ENCODE results near the gene FBXW5.

Gene FBXW5

DNA sequence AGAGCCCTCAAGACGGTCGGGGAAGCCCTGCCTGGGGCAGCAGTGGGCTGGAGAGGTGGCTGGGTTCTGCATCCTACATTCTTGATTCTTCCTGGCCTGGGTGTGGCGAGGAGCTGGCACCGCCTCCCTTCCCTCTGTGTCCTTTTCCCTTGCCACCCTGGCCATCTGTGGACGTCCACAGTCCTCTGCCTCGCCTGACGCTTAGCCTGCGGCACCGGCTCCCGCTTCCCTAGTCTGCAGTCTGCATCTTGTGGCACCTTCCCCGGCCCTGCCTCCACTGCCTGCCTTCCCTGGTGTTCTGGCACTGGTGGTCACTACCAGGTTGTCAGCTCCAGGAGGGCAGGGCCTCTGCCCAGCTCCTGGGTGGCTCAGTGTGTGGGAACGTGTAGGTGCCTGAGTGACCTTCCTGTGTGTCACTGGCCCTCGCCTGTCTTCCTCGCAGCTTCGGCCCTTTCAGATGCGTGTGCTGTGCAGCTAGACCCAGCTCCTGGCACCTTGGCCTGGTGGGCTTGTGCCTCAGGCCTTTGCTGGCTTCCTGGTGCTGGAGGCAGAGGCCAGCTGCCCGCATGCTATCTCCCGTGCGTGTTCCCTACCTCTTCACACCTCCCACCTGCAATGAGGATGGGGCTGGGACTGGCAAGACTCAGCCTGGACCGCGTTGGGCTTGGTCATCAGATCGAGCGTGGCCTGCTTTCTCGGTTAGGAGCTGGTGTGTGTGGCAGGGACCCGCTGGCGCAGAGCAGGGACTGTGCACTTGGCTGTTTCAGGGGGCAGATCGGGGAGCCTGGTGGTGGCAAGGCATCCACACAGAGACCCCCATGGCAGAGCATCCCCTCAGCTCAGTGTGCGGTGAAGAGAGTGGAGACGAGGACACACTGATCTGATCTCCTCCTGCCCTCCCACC is 37.3 kb downstream of the FBXW5 start:
- H3K9me3 Mint-ChIP-seq = no peaks in the 10 kb centered on the region
- H3K36me3 Mint-ChIP-seq (ENCODE audit: low read depth) = peaks cover 30% of the 10 kb centered on the region
- TF ChIP-seq, protein P1, sequence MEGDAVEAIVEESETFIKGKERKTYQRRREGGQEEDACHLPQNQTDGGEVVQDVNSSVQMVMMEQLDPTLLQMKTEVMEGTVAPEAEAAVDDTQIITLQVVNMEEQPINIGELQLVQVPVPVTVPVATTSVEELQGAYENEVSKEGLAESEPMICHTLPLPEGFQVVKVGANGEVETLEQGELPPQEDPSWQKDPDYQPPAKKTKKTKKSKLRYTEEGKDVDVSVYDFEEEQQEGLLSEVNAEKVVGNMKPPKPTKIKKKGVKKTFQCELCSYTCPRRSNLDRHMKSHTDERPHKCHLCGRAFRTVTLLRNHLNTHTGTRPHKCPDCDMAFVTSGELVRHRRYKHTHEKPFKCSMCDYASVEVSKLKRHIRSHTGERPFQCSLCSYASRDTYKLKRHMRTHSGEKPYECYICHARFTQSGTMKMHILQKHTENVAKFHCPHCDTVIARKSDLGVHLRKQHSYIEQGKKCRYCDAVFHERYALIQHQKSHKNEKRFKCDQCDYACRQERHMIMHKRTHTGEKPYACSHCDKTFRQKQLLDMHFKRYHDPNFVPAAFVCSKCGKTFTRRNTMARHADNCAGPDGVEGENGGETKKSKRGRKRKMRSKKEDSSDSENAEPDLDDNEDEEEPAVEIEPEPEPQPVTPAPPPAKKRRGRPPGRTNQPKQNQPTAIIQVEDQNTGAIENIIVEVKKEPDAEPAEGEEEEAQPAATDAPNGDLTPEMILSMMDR (IDR thresholded peaks at IDR 0.05; ENCODE audit: unreplicated experiment in 3 of 3) = no peak
- no peaks in the 10 kb centered on the region for H3K4me1 Mint-ChIP-seq
- no peak overlapping the region for H3K4me3 Mint-ChIP-seq
- no peaks in the 10 kb centered on the region for H3K27me3 Mint-ChIP-seq (ENCODE audit: low read depth)
- H3K27ac Mint-ChIP-seq = no peak overlapping the region

DNA sequence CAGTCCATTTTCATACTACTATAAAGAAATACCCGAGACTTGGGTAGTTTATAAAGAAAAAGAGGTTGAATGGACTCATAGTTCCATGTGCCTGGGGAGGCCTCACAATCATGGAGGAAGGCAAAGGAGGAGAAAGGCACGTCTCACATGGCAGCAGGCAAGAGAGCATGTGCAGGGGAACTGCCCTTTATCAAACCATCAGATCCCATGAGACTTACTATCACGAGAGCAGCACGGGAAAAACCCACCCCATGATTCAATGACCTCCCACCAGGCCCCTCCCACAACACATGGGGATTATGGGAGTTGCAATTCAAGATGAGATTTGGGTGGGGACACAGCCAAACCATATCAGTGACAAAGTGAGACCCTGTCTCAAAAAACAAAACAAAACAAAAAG is 38.3 kb downstream of the FBXW5 start:
- no peak overlapping the region for H3K4me3 Mint-ChIP-seq
- no peaks in the 10 kb centered on the region for H3K9me3 Mint-ChIP-seq
- H3K27ac Mint-ChIP-seq = no peak overlapping the region
- TF ChIP-seq, protein P1 (IDR thresholded peaks at IDR 0.05; ENCODE audit: unreplicated experiment in 3 of 3) = no peak
- H3K27me3 Mint-ChIP-seq (ENCODE audit: low read depth) = no peaks in the 10 kb centered on the region
- peaks cover 35% of the 10 kb centered on the region for H3K36me3 Mint-ChIP-seq (ENCODE audit: low read depth)
- no peaks in the 10 kb centered on the region for H3K4me1 Mint-ChIP-seq

DNA sequence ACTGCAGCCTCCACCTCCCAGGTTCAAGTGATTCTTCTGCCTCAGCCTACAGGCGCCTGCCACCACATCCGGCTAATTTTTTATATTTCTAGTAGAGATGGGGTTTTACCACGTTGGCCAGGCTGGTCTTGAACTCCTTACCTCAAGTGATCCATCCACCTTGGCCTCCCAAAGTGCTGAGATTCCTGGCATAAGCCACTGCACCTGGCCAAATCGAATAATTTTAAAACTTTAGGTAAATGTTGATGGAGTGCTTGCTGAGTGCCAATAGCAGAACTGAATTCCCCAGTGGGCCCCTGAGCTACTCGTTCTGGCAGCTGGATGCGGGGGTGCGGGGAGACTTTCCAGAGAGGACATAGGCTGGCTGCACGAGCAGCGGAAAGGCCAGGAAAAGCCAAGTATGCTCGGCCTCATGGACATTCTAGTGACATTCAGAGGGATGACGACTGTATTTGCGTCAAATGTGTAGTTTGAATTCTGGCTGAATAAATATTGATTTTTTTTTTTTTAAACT is 41.4 kb downstream of the FBXW5 start:
- Mint-ChIP-seq H3K27me3 (ENCODE audit: low read depth) (no peaks in the 10 kb centered on the region), H3K9me3 (no peaks in the 10 kb centered on the region), H3K4me3 (no peak overlapping the region), H3K27ac (no peak overlapping the region), H3K4me1 (no peaks in the 10 kb centered on the region), H3K36me3 (ENCODE audit: low read depth) (peaks cover 39% of the 10 kb centered on the region)
- TF ChIP-seq, protein P1 (IDR thresholded peaks at IDR 0.05; ENCODE audit: unreplicated experiment in 3 of 3) = no peak

DNA sequence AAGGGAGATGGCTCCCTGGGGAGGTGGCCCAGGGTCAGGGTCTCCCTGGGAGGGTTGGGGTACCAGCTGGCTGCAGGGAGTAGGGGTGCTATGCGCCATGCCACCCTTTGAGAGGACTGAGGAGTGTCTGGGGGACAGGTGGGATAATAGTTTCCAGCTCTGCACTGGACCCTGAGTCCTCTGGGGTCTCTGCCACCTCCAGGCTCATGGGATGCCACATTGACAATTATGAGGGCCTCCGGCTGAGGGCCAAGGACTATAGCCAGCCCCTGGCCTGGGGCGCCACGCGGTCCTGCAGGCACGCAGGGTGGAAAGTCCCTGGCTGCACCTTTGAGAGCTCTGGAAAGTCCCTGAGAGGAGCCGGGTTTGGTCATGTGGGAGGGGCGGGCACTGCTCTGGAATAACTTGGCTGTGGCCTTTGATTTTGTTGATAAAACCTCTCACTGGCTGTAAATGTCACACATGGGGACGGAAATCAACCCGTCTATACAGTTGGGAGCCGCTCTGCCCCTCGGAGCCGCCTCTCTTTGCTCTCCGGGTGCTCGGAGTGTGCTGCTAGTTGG is 42.2 kb downstream of the FBXW5 start:
- H3K4me1 Mint-ChIP-seq = no peaks in the 10 kb centered on the region
- peak overlapping the region in 1 of 3 experiments; percentile 15 for H3K27ac Mint-ChIP-seq
- H3K36me3 Mint-ChIP-seq (ENCODE audit: low read depth) = peaks cover 39% of the 10 kb centered on the region
- H3K27me3 Mint-ChIP-seq (ENCODE audit: low read depth) = no peaks in the 10 kb centered on the region
- H3K4me3 Mint-ChIP-seq = no peak overlapping the region
- TF ChIP-seq, protein P1 (IDR thresholded peaks at IDR 0.05; ENCODE audit: unreplicated experiment in 3 of 3) = no peak
- H3K9me3 Mint-ChIP-seq = no peaks in the 10 kb centered on the region

DNA sequence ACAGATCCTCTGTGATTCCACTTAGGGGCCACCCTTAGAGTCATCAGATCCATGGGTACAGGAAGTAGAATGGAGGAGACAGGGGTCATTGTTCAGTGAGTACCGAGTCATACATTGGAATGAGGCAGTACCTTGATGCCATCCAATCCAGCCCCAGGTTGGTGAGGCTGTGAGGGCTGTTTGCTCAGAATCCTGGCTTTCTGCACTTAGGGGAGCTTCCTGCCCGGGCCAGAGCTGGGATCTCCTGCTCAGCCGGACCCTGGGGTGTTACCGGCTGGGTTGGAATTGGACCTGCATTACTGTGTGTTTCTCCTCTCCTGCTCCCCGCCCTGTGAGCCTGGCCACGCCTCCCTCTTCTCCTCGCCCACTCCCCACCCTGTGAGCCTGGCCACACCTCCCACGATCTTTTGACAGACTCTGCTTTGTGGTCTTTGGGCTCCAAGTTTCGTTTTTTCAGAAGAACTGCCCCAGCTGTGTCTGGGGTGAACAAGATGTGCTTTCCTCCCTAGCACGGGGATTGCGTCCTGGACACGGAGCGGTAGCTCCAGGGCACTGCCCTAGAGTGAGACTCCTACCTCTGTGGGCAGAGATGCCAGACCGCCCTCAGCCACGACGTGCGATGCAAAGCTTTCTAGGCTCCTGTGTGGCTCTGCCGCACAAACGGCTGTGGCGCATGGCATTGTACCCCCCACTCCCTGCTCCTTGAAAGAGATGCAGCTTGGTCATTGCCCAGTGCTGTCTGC is 42.9 kb downstream of the FBXW5 start:
- Mint-ChIP-seq H3K27ac (peak overlapping the region in 1 of 3 experiments; percentile 15), H3K4me1 (no peaks in the 10 kb centered on the region), H3K9me3 (no peaks in the 10 kb centered on the region)

More for the DNA sequence above, 42.9 kb downstream of the FBXW5 start:
- H3K27me3 Mint-ChIP-seq (ENCODE audit: low read depth) = no peaks in the 10 kb centered on the region
- TF ChIP-seq, protein P1 (IDR thresholded peaks at IDR 0.05; ENCODE audit: unreplicated experiment in 3 of 3) = no peak
- peaks cover 35% of the 10 kb centered on the region for H3K36me3 Mint-ChIP-seq (ENCODE audit: low read depth)
- H3K4me3 Mint-ChIP-seq = no peak overlapping the region
